ENCODE data around the gene RBMS2.

The RBMS2 gene

GRCh38 chr12:56520048-56520447 is 1.6 kb upstream of the RBMS2 start:
- no peak for TF ChIP-seq SIN3A (IDR thresholded peaks at IDR 0.05; ENCODE audit: borderline replicate concordance, insufficient read depth, low read length)
- TF ChIP-seq REST (IDR thresholded peaks at IDR 0.05; ENCODE audit: insufficient read depth in 1 of 2, low read depth in 2 of 2, low read length in 2 of 2), result no peak
- no peak for TF ChIP-seq FOXP2 (optimal IDR thresholded peaks at IDR 0.05; ENCODE audit: borderline replicate concordance, extremely low read depth, extremely low read length, insufficient read depth)
- no peak for TF ChIP-seq POLR2AphosphoS5 (IDR thresholded peaks at IDR 0.05; ENCODE audit: low read depth, low read length)
- TF ChIP-seq TAF1 (IDR thresholded peaks at IDR 0.05; ENCODE audit: borderline replicate concordance, insufficient read depth, low read length), result no peak

- no peak for TF ChIP-seq REST (IDR thresholded peaks at IDR 0.05; ENCODE audit: insufficient read depth in 1 of 2, low read depth in 2 of 2, low read length in 2 of 2)
- TF ChIP-seq TAF1 (IDR thresholded peaks at IDR 0.05; ENCODE audit: borderline replicate concordance, insufficient read depth, low read length), result no peak
- no peak for TF ChIP-seq FOXP2 (optimal IDR thresholded peaks at IDR 0.05; ENCODE audit: borderline replicate concordance, extremely low read depth, extremely low read length, insufficient read depth)
- no peak for TF ChIP-seq POLR2AphosphoS5 (IDR thresholded peaks at IDR 0.05; ENCODE audit: low read depth, low read length)
- no peak for TF ChIP-seq SIN3A (IDR thresholded peaks at IDR 0.05; ENCODE audit: borderline replicate concordance, insufficient read depth, low read length)
Measured at GRCh38 chr12:56520506-56520905, 1.1 kb upstream of the RBMS2 start.

GRCh38 chr12:56521209-56521589 is 421 bp upstream of the RBMS2 start:
- TF ChIP-seq REST (IDR thresholded peaks at IDR 0.05; ENCODE audit: insufficient read depth in 1 of 2, low read depth in 2 of 2, low read length in 2 of 2) (no peak), TAF1 (IDR thresholded peaks at IDR 0.05; ENCODE audit: borderline replicate concordance, insufficient read depth, low read length) (no peak)

GRCh38 chr12:56522411-56523193 is 982 bp downstream of the RBMS2 start:
- TF ChIP-seq REST (IDR thresholded peaks at IDR 0.05; ENCODE audit: insufficient read depth in 1 of 2, low read depth in 2 of 2, low read length in 2 of 2), result no peak
- no peak for TF ChIP-seq FOXP2 (optimal IDR thresholded peaks at IDR 0.05; ENCODE audit: borderline replicate concordance, extremely low read depth, extremely low read length, insufficient read depth)
- no peak for TF ChIP-seq POLR2AphosphoS5 (IDR thresholded peaks at IDR 0.05; ENCODE audit: low read depth, low read length)
- no peak for TF ChIP-seq SIN3A (IDR thresholded peaks at IDR 0.05; ENCODE audit: borderline replicate concordance, insufficient read depth, low read length)
- TF ChIP-seq TAF1 (IDR thresholded peaks at IDR 0.05; ENCODE audit: borderline replicate concordance, insufficient read depth, low read length), result no peak

- TF ChIP-seq FOXP2 (optimal IDR thresholded peaks at IDR 0.05; ENCODE audit: borderline replicate concordance, extremely low read depth, extremely low read length, insufficient read depth) (no peak), SIN3A (IDR thresholded peaks at IDR 0.05; ENCODE audit: borderline replicate concordance, insufficient read depth, low read length) (no peak), TAF1 (IDR thresholded peaks at IDR 0.05; ENCODE audit: borderline replicate concordance, insufficient read depth, low read length) (no peak), REST (IDR thresholded peaks at IDR 0.05; ENCODE audit: insufficient read depth in 1 of 2, low read depth in 2 of 2, low read length in 2 of 2) (no peak), POLR2AphosphoS5 (IDR thresholded peaks at IDR 0.05; ENCODE audit: low read depth, low read length) (no peak)
Measured at GRCh38 chr12:56528846-56529245, 7.2 kb downstream of the RBMS2 start.
